GM19463 (cell line): Measurements from ENCODE around the gene SHOC2.
A peak's percentile ranks its signal among the peaks of the same experiment; 100 is the strongest.

Experiments
- ATAC-seq: cut with Tn5 transposase; IDR thresholded peaks from one replicate; pipeline ENCODE4 v1.9.1; 2021; ENCODE audit warnings: mild to moderate bottlenecking, moderate library complexity; ENCODE audit not compliant: unreplicated experiment

Gene SHOC2

DNA sequence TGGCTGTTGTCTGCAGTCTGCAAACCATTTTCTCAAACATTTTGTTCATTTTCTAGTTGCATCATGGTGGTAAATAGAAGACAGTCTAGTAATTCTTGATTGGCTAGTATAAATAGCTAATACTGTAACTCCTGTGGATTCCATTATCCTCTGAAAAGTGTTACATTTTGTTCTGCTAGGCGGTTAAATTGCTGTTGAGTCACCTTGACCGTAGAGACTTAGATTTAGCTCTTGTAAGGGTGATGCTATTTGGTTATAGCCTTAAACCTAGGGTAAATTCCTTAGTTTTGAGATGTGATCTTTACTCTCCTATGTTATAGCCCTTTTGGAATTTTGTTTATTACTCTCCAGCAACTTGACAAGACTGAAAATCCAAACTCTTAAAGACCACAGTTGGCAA, 58.8 kb downstream of the SHOC2 start:
- no peak for ATAC-seq

DNA sequence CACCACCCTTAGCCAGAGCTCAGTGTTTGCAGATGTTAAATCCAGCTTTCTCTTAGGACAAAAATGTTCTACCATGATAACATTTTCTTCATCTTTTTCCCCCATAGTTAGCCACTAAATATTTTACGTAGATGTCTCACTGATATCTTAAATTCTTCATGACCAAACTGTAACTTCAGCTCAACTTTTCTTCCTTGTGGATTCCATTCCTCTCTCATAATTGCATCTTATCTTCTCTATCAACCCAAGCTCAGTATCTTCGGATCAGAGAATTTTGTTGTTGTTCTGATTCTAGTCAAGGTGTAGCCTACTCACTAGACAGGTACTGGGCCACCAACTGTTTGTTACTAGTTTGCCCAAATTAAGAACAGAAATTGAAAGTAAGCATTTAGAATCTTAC, 60.2 kb downstream of the SHOC2 start:
- no peak for ATAC-seq

DNA sequence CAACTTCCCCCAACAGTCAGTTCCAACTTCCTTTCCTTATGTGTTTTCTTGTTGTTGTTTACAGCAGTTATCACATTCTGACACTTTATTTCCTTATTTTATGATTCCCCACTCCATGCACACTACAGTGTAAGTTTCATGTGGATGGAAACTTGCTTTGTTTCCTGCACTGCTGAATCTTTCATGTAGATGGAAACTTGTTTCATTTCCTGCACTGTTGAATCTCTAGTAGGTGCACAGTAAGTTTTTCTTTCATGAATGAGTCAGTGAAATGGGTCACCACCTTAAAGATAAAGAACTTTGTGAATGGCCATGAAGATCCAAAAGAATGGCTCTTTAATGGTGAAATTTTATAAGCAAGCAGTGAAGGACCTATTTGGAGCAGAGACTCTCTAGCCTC, 61.4 kb downstream of the SHOC2 start:
- no peak for ATAC-seq

DNA sequence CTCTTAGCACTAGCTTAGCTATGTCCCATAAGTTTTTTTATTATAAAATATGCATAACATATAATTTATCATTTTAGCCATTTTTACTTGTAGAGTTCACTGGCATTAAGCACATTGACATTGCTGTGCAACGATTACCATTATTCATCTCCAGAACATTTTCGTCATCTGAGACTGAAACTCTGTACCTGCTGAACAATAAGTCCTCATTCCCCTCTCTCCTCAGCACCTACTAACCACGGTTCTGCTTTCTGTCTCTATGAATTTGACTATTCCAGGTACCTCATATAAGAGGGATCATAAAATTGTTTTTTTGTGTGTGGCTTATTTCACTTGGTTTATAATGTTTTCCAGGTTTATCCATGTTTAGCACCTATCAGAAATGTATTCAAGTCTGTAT, 64.1 kb downstream of the SHOC2 start:
- no peak for ATAC-seq

DNA sequence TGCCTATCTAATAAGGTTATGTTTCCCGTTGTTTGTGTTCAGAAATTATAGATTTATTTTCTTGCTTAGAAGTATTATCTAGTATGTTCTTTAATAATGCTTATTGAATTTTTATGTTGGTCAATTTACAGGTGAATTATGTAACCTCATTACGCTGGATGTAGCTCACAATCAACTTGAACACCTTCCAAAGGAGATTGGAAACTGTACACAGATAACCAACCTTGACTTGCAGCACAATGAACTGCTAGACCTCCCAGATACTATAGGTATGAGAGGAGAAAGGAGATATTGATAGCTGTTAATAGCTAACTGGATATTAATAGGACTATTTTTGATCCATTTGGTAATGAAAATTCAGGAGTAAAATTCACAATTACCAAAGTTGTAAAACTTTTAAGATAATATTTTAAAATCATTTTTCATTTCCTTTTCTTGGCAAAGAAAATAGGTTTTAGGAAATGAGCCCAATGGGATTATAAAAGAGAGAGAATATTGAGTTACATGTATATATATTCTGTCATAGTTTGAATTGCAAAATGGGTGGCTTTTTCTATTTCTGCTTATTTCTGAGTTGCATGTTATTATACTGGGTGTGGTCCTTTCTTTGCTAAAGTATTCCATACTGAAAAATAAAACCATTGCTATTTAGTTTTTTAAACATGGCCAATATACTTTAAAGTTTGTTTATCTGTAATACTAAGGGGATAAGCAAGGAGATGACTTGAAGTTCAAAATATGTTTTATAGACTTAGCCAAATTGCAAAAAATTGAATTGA, 66.3 kb downstream of the SHOC2 start:
- ATAC-seq: no peak

DNA sequence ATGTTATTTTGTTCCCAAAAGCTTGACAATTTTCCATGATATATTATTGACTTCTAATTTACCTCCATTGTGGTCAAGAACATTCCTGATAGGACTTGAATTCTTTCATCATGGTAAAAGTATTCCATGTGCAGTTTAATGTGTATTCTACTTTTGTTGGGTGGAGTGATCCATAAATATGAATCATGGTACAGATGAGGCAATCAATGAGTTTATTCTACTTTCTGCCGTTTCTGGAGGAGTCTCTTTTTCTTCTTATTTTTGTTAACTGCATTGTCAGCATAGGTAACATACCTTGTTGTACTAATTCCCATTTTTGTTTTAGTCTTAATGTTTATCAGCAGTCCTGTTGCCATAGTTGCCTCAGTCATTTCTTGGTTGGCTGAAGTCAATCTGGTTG, 69.6 kb downstream of the SHOC2 start:
- ATAC-seq: no peak

DNA sequence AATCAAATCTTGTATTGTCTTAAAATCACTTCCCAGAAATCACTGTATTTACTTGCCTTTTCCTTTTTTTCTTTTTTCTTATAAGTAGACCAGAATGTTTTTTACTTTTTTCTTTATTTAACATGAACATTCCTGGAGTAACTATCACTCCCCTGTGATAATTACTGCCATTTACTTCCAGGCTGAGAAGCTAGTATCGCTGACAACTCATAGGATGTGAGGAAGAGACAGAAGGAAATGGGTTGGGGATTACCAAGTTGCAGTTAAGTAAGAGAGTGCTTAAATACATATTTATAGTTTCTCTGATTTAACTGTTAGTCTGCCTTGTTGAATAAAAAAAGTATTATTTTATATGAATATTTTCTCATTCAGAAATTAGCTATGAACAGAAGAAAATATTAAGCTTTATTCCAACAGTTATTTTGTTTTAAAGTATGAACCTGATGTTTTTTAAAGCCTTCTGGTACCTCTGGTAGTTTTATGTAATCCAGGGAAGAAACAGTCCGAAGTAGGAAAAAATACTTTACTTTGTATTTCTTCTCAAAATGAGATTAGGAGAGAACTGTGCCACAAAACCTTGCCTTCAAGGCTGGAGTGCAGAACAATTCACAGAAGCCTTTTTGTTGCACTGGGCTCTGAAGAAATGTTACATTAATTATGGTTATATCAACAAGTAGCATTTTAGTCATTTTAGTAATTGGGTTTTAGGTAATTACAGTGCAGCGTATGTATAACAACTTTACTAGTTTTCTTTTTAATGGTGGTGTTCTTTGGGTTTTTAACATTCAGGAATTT, 72.8 kb downstream of the SHOC2 start:
- ATAC-seq: no peak

DNA sequence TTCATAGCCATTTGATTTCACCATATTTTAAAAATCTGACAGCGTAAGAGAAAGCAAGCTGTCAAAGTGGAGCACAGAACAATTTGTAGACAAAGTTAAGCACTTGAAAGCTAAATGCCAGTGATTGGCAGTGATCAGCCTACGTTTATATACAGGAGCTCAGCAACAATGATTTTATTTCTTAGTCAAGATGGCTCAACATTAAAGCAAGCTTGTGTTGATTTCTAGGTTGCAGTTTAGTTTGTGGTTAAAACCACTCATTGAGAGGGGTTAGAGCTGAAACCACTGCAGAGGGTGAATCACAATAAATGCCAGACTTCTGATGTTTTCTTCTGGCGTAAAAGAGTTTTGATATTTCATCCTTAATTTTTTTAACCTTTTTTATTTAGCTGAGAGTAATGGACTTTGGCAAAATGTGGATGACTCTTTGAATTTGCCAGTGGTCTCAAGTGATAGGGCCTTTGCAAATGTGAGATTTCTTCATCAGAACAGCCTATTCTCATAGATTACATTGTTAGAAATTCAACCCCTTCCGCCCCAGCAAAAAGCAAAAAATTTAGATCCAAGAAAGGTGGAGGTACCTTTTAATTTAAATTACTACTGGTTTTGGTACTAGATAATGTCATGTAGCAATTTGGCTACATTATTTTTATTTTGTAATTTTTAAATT, 73.8 kb downstream of the SHOC2 start:
- ATAC-seq: peak; percentile 73

DNA sequence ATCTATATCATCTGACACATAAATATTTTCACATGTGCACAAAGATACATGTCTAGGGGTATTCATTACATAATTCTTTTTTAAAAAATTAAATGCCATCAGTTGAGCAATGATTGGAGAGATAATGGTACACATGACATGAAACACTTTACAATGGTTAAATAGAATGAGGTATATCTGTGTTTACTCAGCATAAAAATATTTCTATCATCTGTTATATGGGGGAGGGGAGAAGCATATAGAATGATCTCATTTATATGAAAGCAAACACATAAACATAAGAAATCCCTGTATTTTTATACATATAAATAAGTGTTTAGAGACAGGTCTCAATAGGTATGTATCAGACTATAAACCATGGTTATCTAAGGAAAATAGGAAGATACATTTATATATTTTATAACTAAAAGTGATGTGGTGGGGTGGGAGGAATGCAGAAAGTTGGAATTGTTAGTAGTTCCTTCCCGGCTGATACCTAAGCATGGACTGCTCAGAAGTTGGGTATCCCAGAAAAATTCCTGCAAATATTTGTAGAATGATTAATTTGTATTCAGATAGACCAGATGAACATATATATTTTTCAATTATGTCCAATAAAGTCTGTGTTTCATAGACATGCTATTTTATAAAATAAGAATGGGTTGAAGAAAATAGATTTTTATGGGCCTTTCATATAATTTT, 75.1 kb downstream of the SHOC2 start:
- no peak for ATAC-seq

DNA sequence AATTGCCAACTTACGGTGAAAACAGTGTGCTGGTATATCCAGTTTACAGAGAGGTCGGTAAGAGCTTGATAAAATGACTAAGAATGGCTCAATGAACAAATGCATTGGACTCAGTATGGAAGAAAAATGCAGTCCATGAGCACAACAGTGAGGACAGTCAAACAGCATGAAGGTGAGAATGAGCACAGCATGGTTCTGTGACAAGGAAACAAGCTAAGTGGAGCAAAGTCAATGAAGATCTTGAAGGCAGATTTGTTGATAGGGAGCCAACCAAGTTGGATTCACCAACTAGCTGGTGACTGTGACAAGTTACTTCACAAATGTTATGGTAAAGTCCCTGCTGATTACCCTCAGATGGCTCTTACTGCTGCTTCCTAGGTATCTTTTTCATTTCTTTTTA, 75.9 kb downstream of the SHOC2 start:
- no peak for ATAC-seq

DNA sequence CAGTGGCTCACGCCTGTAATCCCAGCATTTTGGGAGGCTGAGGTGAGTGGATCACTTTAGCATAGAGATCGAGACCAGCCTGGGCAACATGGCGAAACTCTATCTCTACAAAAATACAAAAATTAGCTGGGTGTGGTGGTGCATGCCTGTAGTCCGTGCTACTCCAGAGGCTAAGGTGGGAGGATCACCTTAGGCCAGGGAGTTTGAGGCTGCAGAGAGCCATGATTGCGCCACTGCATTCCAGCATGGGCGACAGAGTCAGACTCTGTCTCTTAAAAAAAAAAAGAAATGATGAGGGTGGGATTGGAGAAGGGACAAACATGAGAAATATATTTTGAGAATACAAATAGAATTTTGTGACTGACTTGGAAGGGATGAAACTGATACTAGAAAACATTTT, 76.9 kb downstream of the SHOC2 start:
- no peak for ATAC-seq

DNA sequence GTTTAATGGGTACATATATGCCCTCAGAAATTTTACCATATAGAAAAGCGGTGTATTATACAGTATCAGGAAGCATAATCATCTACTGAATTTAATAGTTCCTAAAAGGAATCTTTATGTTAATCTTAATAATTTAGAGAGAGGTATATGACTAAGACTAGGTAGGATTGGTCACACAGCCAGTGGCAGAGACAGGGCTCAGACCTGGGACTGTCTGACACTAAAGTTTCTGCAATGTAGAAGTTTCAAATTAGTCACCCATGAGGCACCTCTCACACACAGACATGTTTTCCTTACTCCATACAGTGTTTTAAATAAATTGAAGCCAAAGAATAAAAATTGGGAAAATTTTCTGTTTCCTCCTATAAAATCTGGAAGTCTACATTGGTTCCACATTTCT, 84.6 kb downstream of the SHOC2 start:
- ATAC-seq: no peak

DNA sequence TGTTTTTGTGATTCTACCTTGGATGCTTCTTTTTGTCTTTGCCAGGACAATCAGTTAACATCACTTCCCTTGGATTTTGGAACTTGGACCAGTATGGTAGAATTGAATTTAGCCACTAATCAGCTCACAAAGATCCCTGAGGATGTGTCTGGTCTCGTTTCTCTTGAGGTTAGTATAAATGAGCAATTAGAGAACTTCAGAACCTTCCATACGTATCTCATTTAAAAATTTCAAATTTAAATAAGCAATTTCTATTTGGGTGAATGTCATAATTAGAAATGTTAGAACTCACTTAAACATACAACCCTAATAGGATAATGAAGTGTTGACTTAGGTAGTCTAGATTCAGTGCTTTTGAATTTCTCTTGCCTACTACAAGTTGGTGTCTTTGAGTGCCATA, 88.1 kb downstream of the SHOC2 start:
- ATAC-seq: no peak

DNA sequence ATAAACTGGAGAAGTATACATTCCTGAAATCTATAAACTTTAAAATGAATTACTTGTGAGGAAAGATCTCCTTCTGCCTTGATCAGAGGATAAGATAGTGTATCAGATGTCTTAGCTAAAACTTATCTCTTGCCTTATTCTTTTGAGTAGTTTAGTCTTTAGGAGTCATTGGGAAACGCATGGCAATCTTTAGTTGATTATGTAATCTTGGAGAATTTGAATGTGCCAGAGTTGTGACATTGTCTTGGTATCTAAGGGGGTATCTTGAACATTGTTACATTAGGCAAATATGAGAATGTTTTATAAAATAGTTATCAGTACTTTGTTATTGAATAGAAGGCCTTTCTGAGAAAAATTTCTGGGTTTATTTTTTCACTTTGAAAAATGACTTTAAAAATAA, 95.8 kb downstream of the SHOC2 start:
- ATAC-seq: no peak

DNA sequence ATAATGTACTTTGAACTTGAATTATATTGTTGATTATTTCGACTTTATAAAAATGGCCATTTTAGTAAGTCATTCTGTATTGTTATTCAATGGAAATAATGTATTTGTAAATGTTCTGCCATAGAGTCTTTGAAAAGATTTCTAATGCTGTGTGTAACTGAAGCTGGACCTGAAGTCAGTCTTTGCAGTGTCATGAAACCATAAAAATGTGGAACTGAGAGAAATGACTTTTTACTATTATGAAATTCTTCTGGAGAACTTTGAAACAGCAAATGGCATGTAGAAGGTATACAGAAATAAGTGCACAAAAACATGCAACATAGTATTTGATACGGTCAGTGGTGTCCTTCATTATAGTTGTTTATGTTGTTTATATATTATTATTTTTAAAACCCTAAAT, 97.7 kb downstream of the SHOC2 start:
- ATAC-seq: no peak

DNA sequence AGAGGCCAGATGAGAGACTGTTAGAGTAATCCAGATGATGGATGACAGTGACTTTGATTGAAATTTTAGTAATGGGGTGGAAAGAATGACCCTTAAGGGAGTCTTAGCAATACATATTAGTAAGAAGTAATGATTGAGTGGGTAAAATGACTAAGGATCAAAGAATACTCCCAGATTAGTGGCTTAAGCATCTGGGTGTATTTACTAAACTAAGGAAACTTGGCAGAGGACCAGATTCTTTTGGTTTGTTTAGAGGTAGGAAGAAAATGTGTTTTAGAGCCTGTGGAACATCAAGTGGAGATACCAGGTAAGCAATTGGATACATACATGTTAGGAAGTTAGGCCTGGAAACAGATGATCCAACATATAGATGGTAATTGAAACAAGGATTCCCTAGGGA, 98.6 kb downstream of the SHOC2 start:
- ATAC-seq: no peak

DNA sequence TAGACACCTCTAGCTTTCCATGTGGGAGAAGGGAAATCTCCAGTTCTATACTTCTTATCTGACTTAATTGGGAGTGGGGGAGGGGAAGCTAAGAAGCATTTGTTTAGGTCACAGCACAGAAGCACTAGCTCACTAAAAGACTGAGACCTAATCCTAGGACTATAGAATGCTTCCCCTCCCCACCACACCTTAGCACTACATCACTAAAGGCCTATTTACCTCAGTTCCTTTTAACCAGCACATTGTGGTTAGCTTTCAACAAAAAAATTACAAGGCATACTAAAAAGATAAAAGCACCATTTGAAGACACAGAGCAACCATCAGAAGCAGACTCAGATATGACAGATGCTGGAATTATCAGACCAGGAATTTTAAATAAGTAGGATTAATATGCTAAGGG, 103.7 kb downstream of the SHOC2 start:
- ATAC-seq: no peak

DNA sequence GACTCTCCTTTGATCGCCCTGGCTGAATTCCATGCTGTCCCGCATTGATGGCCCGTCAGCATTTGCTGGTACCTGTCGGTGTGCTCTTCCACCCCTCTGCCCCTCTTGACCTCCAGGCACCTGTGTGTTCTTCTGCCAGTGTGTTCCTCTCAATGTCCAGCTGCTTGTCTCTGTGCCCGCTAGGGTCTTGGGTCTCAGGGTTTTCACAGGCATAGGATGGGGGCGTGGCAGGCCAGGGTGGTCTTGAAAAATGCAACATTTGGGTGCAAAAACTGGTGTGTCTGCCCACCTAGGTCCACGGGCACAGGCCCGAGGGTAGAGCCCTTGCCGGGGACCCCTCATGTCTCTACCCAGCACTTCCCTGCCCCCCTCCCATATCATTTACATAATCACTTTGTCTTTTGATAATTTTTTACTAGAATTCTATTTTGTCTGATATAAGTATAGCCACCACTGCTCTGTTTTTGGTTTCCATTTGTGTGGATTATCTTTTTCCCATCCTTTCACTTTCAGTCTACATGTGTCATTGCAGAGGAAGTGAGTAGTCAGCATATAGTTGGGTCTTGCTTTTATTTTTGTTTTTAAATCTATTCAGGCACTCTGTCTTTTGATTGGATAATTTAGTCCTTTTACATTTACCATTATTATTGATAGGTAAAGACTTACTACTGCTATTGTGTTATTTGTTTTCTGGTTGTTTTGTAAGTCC, 110.8 kb downstream of the SHOC2 start:
- ATAC-seq: peak; percentile 53

DNA sequence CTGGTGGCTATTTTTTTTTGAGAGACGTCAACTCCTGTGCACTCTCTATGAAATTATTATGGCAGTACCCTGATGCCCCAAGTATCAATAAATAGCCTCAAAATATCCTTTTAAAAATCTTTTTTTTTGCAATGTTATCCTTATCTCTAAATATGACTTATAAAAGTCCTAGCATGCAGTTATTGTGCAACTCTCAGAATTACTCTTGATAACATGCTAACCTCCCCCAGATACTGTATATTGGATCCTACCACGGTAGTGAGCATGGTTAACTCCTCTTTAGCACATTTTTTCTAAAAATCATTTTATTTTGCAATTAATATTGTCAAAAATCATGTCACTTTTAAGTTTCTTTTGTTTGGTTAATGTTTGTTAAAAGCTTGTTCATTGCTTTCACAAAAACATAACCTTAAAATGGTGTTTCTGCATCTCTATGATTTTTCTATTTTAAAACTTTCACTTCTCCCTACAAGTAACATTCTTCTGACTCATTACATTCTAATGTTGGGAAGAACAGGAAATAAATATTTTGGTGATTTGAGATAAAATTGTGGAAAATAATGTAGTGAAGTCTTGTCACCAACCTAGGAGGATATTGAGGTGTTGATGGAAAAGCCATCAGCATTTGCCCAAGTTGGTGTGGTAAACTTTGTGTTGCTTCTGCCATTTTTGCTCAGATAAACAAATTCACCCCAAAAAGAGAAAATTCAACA, 115.3 kb downstream of the SHOC2 start:
- no peak for ATAC-seq

DNA sequence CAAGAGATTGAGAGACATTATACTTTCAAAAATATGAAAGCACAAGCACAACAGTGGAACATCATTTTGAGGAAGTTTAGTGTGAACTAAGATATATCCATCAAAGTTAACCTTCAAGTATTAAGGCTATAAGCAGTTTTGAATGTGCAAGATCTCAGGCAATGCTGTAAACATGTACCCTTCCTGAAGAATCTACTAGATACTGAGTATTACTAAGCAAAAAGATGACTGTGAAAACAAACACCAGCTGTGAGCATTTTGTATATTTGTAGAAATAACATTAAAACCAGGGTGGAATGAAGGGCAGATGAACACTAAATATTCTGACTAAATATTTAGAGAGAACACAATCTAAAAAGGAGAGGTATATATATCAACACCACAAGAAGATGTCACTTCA, 116.1 kb downstream of the SHOC2 start:
- ATAC-seq: no peak
